Measurements from ENCODE around the gene ADA.

The ADA gene

DNA sequence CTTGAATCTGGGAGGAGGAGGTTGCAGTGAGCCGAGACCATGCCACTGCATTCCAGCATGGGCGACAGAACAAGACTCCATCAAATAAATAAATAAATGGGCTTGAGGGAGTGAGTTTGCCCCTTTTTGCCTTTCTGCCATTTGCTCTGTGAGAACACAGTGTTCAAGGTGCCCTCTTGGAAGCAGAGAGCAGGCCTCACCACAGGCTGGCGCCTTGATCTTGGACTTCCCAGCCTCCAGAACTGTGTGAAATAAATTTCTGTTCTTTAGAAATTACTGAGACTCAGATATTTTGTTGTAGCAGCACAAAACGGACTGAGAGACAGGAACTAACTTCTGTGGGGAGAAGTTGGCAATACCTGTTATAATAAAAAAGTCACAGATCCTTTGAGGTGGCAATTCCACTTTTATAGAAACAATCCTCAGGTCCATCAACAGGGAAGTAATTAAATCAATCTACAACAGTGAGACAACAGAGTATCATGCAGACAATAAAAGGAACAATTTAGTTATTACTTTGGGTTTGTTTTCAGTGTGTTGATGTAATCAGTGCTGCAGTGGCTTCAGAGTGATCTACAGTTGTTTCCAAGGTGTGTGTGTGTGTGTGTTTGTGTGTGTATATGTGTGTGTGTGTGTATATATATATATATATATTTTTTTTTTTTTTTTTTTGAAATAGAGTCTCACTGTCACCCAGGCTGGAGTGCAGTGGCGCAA is 44.6 kb downstream of the ADA start:
- TF ChIP-seq, protein P1, sequence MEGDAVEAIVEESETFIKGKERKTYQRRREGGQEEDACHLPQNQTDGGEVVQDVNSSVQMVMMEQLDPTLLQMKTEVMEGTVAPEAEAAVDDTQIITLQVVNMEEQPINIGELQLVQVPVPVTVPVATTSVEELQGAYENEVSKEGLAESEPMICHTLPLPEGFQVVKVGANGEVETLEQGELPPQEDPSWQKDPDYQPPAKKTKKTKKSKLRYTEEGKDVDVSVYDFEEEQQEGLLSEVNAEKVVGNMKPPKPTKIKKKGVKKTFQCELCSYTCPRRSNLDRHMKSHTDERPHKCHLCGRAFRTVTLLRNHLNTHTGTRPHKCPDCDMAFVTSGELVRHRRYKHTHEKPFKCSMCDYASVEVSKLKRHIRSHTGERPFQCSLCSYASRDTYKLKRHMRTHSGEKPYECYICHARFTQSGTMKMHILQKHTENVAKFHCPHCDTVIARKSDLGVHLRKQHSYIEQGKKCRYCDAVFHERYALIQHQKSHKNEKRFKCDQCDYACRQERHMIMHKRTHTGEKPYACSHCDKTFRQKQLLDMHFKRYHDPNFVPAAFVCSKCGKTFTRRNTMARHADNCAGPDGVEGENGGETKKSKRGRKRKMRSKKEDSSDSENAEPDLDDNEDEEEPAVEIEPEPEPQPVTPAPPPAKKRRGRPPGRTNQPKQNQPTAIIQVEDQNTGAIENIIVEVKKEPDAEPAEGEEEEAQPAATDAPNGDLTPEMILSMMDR (IDR thresholded peaks at IDR 0.05), result no peak

DNA sequence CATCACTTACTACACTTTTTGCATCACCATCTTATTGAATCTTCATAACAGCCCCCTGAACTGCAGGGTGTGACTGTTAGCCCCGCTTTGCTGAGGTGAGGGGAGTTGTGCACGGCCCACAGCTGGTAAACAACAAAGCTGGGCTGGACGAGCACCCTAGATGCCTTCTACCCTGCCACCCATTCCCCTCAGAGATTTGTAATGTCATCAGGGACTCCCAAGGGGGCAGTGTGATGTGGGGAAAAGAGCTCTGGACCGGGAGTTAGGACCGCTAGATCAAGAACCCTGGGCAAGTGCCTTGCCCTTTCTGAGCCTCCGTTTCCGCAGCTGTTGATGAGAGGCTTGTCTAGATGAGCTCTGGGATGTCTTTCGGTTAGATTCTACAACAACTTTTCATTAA is 48.2 kb downstream of the ADA start:
- TF ChIP-seq, protein P1 (IDR thresholded peaks at IDR 0.05), result no peak

DNA sequence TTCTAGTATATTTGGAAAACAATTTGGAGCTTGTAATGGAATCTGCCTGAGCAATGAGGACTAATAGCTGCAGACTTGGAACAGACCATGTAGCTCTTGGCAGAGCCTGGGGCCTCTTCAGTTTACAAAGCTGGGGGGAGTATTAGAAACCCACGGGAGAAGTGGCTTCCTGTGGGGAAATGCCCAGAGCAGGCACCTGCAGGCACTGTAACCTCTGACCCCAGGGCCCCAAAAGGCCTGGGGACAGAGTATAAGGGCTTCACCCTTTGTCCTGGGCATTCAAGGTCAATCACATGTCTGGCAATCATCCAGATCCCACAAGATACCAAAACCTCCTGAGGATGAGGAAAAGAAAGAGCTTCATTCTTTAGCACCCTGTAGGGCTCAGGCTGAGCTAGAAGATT is 49.7 kb downstream of the ADA start:
- TF ChIP-seq, protein P1 (IDR thresholded peaks at IDR 0.05), result no peak

DNA sequence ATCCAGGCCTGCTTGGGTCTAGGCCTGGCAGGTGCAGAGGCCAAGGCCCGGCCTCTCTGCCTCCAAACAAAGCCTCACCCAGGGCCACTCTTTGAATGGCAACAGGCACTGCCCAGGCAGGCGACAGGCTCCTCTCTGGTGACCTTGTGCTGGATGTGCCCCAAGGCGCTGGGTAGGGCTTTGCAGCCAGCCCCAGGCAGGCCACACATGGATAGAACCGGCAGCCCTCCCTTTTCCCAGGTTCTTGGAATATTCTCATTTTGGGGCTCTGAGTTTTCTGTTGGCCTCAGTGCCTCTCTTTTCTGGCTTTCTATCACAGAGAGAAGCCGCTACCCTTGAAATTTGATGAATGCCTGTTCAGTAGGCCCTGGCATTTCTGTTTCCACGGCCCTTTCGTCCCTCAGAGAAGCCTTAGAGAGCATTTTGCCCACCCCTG is 50.2 kb downstream of the ADA start:
- TF ChIP-seq, protein P1 (IDR thresholded peaks at IDR 0.05), result no peak

DNA sequence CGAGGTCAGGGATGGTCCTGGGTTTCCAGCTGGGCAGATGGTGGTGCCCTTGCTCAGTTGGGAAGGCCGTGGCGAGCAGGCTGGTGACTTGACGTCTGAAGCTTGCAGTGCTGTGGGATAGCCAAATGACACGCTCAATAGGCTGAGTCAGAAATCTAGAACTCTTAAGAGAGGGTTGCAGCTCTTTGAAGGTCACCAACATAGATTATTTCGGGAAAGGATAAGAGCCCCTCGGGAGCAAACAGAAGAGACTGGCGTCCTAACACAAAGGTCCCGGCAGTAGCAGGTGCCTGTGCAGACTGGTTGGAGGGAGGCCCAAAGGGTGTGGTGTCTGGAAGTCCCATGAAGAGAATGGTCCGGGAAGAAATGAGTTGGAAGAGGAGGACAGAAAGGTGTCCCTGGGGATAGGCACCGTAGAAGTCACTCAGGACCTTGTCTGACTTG is 50.7 kb downstream of the ADA start:
- TF ChIP-seq, protein P1 (IDR thresholded peaks at IDR 0.05), result no peak

DNA sequence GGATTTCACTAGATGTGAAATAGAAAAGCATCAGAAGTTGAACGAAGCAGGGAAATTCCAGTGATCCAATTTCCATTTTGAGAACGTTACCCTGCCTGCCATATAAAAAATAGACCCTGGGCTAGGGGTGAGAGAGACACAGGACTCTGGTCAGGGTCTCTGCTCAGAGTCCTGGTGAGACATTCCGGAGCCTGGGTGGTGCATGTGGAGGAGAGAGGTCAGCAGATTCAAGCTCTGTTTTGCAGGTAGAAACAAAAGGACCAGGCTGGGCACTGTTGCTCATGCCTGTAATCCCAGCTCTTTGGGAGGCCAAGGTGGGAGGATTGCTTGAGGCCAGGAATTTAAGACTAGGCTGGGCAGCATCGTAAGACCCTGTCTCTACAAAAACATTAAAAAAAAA is 51.2 kb downstream of the ADA start:
- TF ChIP-seq, protein P1 (IDR thresholded peaks at IDR 0.05), result no peak

DNA sequence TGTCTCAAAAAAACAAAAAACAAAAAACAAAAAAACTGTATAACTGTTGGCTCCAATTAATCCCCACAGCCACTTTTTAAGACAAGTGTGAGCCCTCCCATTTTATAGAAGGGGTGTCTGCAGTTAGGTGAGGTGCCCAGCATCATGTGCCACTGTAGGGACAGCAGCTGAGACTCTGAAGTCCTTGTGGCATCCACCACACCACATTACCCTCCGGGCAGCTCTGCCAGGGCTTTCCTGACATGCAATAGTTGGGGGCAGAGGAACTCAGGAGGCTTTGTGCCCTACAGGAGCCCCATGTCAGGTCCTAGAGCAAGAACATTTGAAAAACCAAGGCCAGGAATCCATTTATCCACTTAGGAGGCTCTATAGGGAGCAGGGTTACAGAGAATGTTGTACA is 51.8 kb downstream of the ADA start:
- TF ChIP-seq, protein P1 (IDR thresholded peaks at IDR 0.05), result no peak
